Subcutaneous adipose tissue (tissue), 4 donors: ENCODE results near the gene ARHGAP10. TPM values are rescaled to one million over a fixed set of nuclear protein-coding genes. Genes with fewer than 3 reads are reported as not detected.

Experiments
- total RNA-seq, 4 donors: library from RNA; depleted of rRNA; stranded (reverse); fragments of >200 nt; gene quantifications; one replicate each; pipeline ENCODE4 v1.1.0, GENCODE V29; 2016
- TF ChIP-seq, protein P1 (sequence below): fragments of 450-650 bp; IDR thresholded peaks from one replicate; pipeline ENCODE4 v1.5.1; 2016; ENCODE audit warnings: low read depth, mild to moderate bottlenecking, control low read depth, antibody characterized with exemption, moderate library complexity

Gene ARHGAP10
- total RNA-seq, 4 donors from 2014 or later: 77.1 to 129 (median 98.1) TPM

GRCh38 chr4:147799986-147800555, 68.2 kb downstream of the ARHGAP10 start:
- TF ChIP-seq, protein P1, sequence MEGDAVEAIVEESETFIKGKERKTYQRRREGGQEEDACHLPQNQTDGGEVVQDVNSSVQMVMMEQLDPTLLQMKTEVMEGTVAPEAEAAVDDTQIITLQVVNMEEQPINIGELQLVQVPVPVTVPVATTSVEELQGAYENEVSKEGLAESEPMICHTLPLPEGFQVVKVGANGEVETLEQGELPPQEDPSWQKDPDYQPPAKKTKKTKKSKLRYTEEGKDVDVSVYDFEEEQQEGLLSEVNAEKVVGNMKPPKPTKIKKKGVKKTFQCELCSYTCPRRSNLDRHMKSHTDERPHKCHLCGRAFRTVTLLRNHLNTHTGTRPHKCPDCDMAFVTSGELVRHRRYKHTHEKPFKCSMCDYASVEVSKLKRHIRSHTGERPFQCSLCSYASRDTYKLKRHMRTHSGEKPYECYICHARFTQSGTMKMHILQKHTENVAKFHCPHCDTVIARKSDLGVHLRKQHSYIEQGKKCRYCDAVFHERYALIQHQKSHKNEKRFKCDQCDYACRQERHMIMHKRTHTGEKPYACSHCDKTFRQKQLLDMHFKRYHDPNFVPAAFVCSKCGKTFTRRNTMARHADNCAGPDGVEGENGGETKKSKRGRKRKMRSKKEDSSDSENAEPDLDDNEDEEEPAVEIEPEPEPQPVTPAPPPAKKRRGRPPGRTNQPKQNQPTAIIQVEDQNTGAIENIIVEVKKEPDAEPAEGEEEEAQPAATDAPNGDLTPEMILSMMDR: no peak

- TF ChIP-seq, protein P1: no peak
These were observed 69.9 kb downstream of the ARHGAP10 start for GRCh38 chr4:147801820-147802219.

GRCh38 chr4:147802346-147802745, 70.5 kb downstream of the ARHGAP10 start:
- TF ChIP-seq, protein P1: no peak

DNA sequence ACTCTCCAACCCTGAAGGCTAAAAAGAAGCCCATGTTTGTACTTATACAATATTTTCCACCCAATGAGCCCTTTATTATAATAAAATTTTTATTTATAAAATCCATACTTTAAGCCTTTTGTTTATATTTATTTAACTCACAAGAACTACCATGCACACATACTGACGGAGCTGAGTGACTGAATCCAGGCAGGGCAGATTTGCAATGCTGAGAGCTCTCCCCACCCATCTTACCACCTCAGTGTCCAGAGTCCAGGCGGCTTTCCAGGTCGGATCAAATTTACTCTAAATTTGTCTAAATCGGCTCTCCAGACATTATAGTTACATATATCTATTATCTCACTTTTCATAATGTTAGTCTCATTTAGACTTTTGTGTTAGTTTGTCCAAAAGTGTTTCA, 74.1 kb downstream of the ARHGAP10 start:
- TF ChIP-seq, protein P1: no peak

DNA sequence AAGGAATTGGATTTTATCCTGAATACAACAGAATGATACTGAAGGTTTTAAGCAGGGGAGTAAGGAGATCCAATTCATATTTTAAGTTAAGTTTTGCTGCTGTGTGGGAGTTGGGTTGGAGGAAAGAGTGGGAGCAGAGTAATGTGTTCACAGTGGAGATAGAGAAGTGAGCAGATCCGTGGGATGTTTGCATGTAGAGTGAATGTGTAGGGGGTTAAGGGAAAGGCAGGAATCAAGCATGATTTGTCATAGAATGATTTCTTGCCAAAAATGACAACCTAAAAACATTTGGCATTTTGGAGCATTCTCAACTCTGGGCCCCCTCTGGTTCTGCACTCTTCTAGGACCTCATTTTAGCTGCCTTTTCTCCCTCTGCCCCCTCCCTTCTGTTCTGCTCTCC, 76.6 kb downstream of the ARHGAP10 start:
- TF ChIP-seq, protein P1: no peak

DNA sequence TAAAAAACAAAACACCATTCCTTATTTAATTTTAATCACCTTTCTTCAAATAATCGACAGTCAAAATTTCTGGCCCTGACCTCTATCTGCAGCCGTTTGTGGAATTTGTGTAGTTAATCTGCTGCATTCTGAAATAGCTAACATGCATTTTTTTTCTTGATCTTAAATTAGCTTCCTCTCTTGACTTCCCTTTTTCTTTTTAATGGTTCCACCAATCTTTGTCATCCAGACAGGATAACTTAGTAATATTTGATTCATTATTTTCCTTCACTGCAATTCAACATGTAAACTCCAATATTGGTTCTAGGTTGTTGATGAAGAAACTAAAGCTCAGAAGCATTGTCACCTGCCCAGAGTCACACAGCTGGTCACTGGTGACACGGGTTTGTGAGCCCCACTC, 77.3 kb downstream of the ARHGAP10 start:
- TF ChIP-seq, protein P1: no peak

DNA sequence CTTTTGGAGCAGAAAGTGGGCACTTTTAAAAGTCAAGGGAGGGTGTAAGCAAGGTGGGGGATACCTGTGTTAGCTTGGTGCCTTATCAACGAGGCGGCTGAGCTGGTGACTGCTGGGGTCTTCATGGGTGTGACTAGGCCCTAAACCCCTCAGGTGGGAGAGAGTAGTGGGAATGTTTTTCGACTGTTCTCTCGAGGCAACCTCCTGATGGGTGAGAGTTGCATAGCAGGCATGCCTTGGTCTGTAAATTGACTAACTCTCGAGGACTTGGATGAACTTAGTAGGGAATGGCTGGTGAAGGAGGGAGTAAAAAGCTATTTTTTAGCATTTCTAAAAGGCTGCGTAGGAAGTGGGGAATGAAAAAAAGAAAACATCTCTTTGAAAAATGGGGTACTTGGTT, 80.0 kb downstream of the ARHGAP10 start:
- TF ChIP-seq, protein P1: no peak
